WTC11 (cell line): ENCODE results near the gene OR12D1. TPM values are rescaled to one million over a fixed set of nuclear protein-coding genes. Genes with fewer than 3 reads are reported as not detected.

Experiments
- ATAC-seq: fragments of 200-7000 bp; cut with Tn5 transposase; 2 replicates; pipeline ENCODE4 v1.10.0; 2021; ENCODE audit warnings: mild to moderate bottlenecking, moderate library complexity
- CTCF ChIA-PET: fragments of 300-600 bp; sonication (Branson Sonifier 250); formaldehyde crosslinking; loops from one replicate; lab custom pipeline; 2021; ENCODE audit warnings: antibody characterized with exemption; lab: Charles Lee
- POLR2A ChIA-PET: fragments of 350-600 bp; sonication (Branson Sonifier 250); formaldehyde crosslinking; loops from one replicate; lab custom pipeline; 2021; ENCODE audit warnings: antibody characterized with exemption; lab: Charles Lee
- DNase-seq: peaks from one replicate; pipeline ENCODE4 v3.0.0; 2021; ENCODE audit warnings: low spot score
- H3K27ac Mint-ChIP-seq: 2 replicates; pipeline ENCODE4 v1.8.0; 2021; ENCODE audit warnings: mixed read lengths
- H3K27me3 Mint-ChIP-seq: 2 replicates; pipeline ENCODE4 v1.8.0; 2021; ENCODE audit warnings: low read depth, mild to moderate bottlenecking, moderate library complexity, mixed read lengths
- H3K36me3 Mint-ChIP-seq: 2 replicates; pipeline ENCODE4 v1.8.0; 2021; ENCODE audit warnings: mixed read lengths
- H3K4me1 Mint-ChIP-seq: 2 replicates; pipeline ENCODE4 v1.8.0; 2022; ENCODE audit warnings: mixed read lengths
- H3K4me3 Mint-ChIP-seq: 2 replicates; pipeline ENCODE4 v1.8.0; 2021; ENCODE audit warnings: mild to moderate bottlenecking, moderate library complexity, mixed read lengths
- H3K9me3 Mint-ChIP-seq: 2 replicates; pipeline ENCODE4 v1.8.0; 2021; ENCODE audit warnings: mixed read lengths
- ATF1 ChIP-seq: sonication (generic); formaldehyde crosslinking; IDR thresholded peaks from 2 replicates; pipeline ENCODE4 v1.8.1; 2023; ENCODE audit warnings: mild to moderate bottlenecking, moderate library complexity, missing genetic modification reagents
- ELF4 ChIP-seq: sonication (generic); formaldehyde crosslinking; IDR thresholded peaks from 2 replicates; pipeline ENCODE4 v1.8.1; 2022; ENCODE audit warnings: low read depth, mild to moderate bottlenecking, moderate library complexity, missing genetic modification reagents
- ESRRA ChIP-seq: sonication (generic); formaldehyde crosslinking; IDR thresholded peaks from 2 replicates; pipeline ENCODE4 v1.8.1; 2022; ENCODE audit warnings: mild to moderate bottlenecking, missing genetic modification reagents, borderline replicate concordance
- IRF2 ChIP-seq: sonication (generic); formaldehyde crosslinking; IDR thresholded peaks from 2 replicates; pipeline ENCODE4 v1.8.0; 2022; ENCODE audit warnings: low read depth, missing genetic modification reagents, borderline replicate concordance
- KAT7 ChIP-seq: sonication (generic); formaldehyde crosslinking; IDR thresholded peaks from 2 replicates; pipeline ENCODE4 v1.8.1; 2023; ENCODE audit warnings: missing genetic modification reagents, mild to moderate bottlenecking, borderline replicate concordance
- MXD4 ChIP-seq: fragments of 250-450 bp; sonication (Bioruptor Pico); IDR thresholded peaks from 2 replicates; pipeline ENCODE4 v1.8.0; 2021; ENCODE audit warnings: mild to moderate bottlenecking, moderate library complexity, borderline replicate concordance
- NR3C1 ChIP-seq: sonication (generic); formaldehyde crosslinking; conservative IDR thresholded peaks from 2 replicates; pipeline ENCODE4 v1.8.1; 2023; ENCODE audit warnings: low read depth, mild to moderate bottlenecking, missing genetic modification reagents
- RELA ChIP-seq: sonication (generic); formaldehyde crosslinking; IDR thresholded peaks from 2 replicates; pipeline ENCODE4 v1.8.1; 2022; ENCODE audit warnings: missing genetic modification reagents, mild to moderate bottlenecking, borderline replicate concordance
- SOX15 ChIP-seq: fragments of 250-450 bp; sonication (Bioruptor Pico); IDR thresholded peaks from 2 replicates; pipeline ENCODE4 v1.9.0; 2021; ENCODE audit warnings: mild to moderate bottlenecking
- SP1 ChIP-seq: sonication (generic); formaldehyde crosslinking; conservative IDR thresholded peaks from 2 replicates; pipeline ENCODE4 v1.8.1; 2022; ENCODE audit warnings: missing genetic modification reagents
- STAT6 ChIP-seq: sonication (generic); formaldehyde crosslinking; conservative IDR thresholded peaks from 2 replicates; pipeline ENCODE4 v1.8.1; 2023; ENCODE audit warnings: mild to moderate bottlenecking, low read depth, missing genetic modification reagents, moderate library complexity
- USF1 ChIP-seq: sonication (generic); formaldehyde crosslinking; IDR thresholded peaks from 2 replicates; pipeline ENCODE4 v1.8.0; 2022; ENCODE audit warnings: mild to moderate bottlenecking, missing genetic modification reagents
- ZNF138 ChIP-seq: sonication (generic); formaldehyde crosslinking; conservative IDR thresholded peaks from 2 replicates; pipeline ENCODE4 v1.8.1; 2022; ENCODE audit warnings: mild to moderate bottlenecking, moderate library complexity, missing genetic modification reagents
- ZNF219 ChIP-seq: sonication (generic); formaldehyde crosslinking; IDR thresholded peaks from 2 replicates; pipeline ENCODE4 v1.8.0; 2023; ENCODE audit warnings: missing genetic modification reagents, mild to moderate bottlenecking, borderline replicate concordance
- ZNF281 ChIP-seq: sonication (generic); formaldehyde crosslinking; IDR thresholded peaks from 2 replicates; pipeline ENCODE4 v1.8.0; 2023; ENCODE audit warnings: mild to moderate bottlenecking, missing genetic modification reagents
- ZNF317 ChIP-seq: sonication (generic); formaldehyde crosslinking; IDR thresholded peaks from 2 replicates; pipeline ENCODE4 v1.8.1; 2023; ENCODE audit warnings: low read depth, mild to moderate bottlenecking, moderate library complexity, missing genetic modification reagents, borderline replicate concordance
- total RNA-seq: library from RNA; stranded (reverse); gene quantifications from 3 replicates; pipeline ENCODE4 v1.2.3, GENCODE V29; 2021
- TF ChIP-seq, protein P1 (sequence below): sonication (generic); formaldehyde crosslinking; IDR thresholded peaks from 2 replicates; pipeline ENCODE4 v1.8.0; 2022; ENCODE audit warnings: missing genetic modification reagents
- TF ChIP-seq, protein P2 (sequence below): fragments of 250-450 bp; sonication (Bioruptor Pico); IDR thresholded peaks from 2 replicates; pipeline ENCODE4 v1.9.0; 2021; ENCODE audit warnings: mild to moderate bottlenecking
- TF ChIP-seq, protein P3 (sequence below): fragments of 250-450 bp; sonication (Bioruptor Pico); IDR thresholded peaks from 2 replicates; pipeline ENCODE4 v1.9.0; 2021; ENCODE audit warnings: mild to moderate bottlenecking, borderline replicate concordance

OR12D1 gene
- total RNA-seq, 1 experiment from 2014 or later: not detected

GRCh38 chr6:29419516-29419915 lies 4.8 kb downstream of the OR12D1 start (continued):
- TF ChIP-seq, protein P1, sequence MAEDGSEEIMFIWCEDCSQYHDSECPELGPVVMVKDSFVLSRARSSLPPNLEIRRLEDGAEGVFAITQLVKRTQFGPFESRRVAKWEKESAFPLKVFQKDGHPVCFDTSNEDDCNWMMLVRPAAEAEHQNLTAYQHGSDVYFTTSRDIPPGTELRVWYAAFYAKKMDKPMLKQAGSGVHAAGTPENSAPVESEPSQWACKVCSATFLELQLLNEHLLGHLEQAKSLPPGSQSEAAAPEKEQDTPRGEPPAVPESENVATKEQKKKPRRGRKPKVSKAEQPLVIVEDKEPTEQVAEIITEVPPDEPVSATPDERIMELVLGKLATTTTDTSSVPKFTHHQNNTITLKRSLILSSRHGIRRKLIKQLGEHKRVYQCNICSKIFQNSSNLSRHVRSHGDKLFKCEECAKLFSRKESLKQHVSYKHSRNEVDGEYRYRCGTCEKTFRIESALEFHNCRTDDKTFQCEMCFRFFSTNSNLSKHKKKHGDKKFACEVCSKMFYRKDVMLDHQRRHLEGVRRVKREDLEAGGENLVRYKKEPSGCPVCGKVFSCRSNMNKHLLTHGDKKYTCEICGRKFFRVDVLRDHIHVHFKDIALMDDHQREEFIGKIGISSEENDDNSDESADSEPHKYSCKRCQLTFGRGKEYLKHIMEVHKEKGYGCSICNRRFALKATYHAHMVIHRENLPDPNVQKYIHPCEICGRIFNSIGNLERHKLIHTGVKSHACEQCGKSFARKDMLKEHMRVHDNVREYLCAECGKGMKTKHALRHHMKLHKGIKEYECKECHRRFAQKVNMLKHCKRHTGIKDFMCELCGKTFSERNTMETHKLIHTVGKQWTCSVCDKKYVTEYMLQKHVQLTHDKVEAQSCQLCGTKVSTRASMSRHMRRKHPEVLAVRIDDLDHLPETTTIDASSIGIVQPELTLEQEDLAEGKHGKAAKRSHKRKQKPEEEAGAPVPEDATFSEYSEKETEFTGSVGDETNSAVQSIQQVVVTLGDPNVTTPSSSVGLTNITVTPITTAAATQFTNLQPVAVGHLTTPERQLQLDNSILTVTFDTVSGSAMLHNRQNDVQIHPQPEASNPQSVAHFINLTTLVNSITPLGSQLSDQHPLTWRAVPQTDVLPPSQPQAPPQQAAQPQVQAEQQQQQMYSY (CRISPR knock-in tag): no peak

- Mint-ChIP-seq H3K4me3 (no peak overlapping the region), H3K4me1 (peaks cover 13% of the 10 kb centered on the region), H3K27me3 (no peaks in the 10 kb centered on the region), H3K36me3 (no peaks in the 10 kb centered on the region), H3K9me3 (peaks cover 13% of the 10 kb centered on the region), H3K27ac (no peak overlapping the region)
- POLR2A ChIA-PET: interaction anchor here (0.6 kb wide), 1 partner anchor 591 kb away, joined by 7 read pairs; no protein-coding TSS in a partner anchor
- CTCF ChIA-PET: no interaction called here
- peak; percentile 76 for ATAC-seq
- DNase-seq: no peak
- TF ChIP-seq ELF4 (no peak), IRF2 (no peak), ZNF219 (CRISPR knock-in tag) (no peak), USF1 (no peak), NR3C1 (CRISPR knock-in tag) (no peak), STAT6 (CRISPR knock-in tag) (no peak), KAT7 (CRISPR knock-in tag) (no peak), ZNF138 (CRISPR knock-in tag) (no peak), ATF1 (CRISPR knock-in tag) (no peak), ESRRA (no peak), SP1 (no peak), SOX15 (CRISPR knock-in tag) (no peak), ZNF317 (CRISPR knock-in tag) (no peak), ZNF281 (CRISPR knock-in tag) (no peak), RELA (CRISPR knock-in tag) (no peak), MXD4 (CRISPR knock-in tag) (no peak)
- TF ChIP-seq, protein P2, sequence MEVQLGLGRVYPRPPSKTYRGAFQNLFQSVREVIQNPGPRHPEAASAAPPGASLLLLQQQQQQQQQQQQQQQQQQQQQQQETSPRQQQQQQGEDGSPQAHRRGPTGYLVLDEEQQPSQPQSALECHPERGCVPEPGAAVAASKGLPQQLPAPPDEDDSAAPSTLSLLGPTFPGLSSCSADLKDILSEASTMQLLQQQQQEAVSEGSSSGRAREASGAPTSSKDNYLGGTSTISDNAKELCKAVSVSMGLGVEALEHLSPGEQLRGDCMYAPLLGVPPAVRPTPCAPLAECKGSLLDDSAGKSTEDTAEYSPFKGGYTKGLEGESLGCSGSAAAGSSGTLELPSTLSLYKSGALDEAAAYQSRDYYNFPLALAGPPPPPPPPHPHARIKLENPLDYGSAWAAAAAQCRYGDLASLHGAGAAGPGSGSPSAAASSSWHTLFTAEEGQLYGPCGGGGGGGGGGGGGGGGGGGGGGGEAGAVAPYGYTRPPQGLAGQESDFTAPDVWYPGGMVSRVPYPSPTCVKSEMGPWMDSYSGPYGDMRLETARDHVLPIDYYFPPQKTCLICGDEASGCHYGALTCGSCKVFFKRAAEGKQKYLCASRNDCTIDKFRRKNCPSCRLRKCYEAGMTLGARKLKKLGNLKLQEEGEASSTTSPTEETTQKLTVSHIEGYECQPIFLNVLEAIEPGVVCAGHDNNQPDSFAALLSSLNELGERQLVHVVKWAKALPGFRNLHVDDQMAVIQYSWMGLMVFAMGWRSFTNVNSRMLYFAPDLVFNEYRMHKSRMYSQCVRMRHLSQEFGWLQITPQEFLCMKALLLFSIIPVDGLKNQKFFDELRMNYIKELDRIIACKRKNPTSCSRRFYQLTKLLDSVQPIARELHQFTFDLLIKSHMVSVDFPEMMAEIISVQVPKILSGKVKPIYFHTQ (CRISPR knock-in tag): no peak
- TF ChIP-seq, protein P3, sequence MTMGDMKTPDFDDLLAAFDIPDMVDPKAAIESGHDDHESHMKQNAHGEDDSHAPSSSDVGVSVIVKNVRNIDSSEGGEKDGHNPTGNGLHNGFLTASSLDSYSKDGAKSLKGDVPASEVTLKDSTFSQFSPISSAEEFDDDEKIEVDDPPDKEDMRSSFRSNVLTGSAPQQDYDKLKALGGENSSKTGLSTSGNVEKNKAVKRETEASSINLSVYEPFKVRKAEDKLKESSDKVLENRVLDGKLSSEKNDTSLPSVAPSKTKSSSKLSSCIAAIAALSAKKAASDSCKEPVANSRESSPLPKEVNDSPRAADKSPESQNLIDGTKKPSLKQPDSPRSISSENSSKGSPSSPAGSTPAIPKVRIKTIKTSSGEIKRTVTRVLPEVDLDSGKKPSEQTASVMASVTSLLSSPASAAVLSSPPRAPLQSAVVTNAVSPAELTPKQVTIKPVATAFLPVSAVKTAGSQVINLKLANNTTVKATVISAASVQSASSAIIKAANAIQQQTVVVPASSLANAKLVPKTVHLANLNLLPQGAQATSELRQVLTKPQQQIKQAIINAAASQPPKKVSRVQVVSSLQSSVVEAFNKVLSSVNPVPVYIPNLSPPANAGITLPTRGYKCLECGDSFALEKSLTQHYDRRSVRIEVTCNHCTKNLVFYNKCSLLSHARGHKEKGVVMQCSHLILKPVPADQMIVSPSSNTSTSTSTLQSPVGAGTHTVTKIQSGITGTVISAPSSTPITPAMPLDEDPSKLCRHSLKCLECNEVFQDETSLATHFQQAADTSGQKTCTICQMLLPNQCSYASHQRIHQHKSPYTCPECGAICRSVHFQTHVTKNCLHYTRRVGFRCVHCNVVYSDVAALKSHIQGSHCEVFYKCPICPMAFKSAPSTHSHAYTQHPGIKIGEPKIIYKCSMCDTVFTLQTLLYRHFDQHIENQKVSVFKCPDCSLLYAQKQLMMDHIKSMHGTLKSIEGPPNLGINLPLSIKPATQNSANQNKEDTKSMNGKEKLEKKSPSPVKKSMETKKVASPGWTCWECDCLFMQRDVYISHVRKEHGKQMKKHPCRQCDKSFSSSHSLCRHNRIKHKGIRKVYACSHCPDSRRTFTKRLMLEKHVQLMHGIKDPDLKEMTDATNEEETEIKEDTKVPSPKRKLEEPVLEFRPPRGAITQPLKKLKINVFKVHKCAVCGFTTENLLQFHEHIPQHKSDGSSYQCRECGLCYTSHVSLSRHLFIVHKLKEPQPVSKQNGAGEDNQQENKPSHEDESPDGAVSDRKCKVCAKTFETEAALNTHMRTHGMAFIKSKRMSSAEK (CRISPR knock-in tag): no peak
These were observed 9.4 kb downstream of the OR12D1 start for GRCh38 chr6:29424168-29424567.
